Activated naive CD4-positive, alpha-beta T cell treated with anti-CD3 and anti-CD28 coated beads, Interleukin-2, amount 50 U/mL, for 16 hours (primary cell): ENCODE results near the gene BASP1.
A peak's percentile ranks its signal among the peaks of the same experiment; 100 is the strongest.

Source experiments
- DNase-seq: peaks from one replicate; pipeline ENCODE4 v3.0.0-alpha.2; 2020

The BASP1 gene

DNA sequence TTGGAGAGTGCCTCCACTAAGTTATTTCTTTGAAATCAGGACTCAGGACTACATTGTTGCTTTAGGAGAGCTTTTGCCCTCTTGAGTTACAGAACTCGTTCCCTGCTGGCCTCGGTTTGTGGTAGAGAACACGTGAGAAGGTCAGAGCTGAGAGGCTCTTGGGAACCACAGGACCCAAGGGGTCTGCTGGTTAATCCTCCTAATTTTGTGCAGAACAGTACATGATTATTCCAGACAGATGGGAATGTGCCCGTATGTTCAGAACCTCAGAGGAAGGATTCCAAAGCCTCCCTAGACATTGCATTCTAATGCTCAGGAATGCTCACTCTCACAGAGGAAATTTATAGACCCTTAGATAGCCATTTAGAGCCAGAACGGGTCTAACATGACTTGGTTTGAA lies 25.2 kb upstream of the BASP1 start:
- DNase-seq: no peak

DNA sequence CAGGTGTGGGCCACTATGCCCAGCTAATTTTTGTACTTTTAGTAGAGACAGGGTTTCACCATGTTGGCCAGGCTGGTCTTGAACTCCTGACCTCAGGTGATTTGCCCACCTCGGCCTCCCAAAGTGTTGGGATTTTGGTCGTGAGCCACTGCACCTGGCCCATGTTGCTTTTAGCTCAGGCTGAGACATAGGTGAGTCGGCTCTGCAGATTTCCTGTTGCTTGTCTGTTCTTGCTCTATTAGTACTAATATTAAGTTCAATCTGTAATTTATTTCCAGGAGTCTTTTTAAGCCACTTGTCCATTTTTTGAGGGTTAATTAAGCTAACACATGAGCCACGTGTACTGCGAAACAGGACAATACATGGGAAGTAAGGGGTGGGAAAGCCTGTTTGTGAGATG lies 21.4 kb upstream of the BASP1 start:
- no peak for DNase-seq

DNA sequence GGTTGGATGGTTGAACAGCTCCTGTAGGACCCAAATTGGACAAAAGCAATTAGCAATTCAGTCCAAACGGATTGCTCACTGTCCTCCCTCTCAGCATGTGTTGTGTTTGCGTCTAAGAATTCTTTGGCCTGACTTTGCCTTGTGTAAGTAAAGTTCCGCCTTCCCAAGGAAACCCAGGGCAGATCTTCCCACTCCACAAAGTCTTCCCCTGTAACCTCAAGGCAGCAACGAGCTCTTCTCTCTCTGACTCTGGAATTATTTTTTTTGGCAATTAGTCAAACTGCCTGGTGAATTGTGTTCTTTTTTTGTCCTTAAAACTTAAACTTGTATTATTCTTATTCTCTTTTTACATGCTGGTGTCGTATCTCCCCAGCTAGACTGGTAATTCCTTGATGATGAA lies 20.7 kb upstream of the BASP1 start:
- DNase-seq: no peak

DNA sequence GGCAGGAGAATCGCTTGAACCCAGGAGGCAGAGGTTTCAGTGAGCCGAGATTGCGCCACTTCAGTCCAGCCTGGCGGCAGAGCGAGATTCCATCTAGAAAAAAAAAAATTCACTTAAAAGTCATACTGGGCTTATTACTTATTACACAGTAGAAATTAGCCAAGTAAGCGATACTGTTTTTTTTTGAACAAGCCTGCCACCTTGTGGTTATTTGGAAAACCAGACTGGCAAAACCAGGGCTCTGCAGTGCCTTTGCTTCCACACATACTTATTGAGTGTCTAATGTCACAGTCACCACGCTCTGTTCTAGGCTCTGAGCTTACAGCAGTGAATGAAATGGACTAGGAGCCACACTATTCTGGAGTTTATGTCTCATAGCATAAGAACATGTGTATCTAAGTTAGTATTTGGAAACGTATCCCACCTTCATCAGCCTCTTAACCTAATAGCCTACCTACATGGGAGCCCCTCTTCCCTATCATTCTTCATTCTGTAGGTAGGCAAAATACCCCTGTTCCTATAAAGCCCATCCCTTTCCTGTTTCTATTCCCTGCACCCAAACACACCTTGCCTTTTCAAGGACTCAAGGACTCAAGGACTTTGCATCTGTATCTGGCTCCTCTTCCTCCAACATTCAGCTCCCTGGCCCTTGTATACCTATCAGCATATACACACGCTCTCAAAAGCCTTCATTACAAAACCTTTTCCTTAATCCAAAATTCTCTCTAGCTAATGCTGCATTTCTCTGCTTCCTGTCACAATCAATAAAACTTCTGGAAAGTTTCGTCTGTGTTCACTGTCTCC lies 13.9 kb upstream of the BASP1 start:
- DNase-seq: no peak

DNA sequence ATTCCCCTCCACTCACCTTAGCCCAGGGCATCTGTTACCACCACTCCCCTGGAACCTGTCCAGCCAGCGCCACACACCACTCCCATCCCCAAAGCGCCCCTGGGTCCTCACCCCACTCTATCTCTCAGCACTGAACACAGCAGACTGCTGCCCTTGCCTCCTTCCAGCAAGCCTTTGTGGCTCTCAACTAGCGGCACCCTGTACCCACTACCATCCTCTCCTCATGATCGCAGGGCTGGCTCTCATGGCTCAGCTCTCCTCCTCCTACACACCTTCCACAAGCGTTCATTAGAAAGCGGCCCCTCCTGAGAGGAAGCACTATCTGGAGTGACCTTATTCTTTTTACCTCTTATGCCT lies 13.3 kb upstream of the BASP1 start:
- DNase-seq: no peak

DNA sequence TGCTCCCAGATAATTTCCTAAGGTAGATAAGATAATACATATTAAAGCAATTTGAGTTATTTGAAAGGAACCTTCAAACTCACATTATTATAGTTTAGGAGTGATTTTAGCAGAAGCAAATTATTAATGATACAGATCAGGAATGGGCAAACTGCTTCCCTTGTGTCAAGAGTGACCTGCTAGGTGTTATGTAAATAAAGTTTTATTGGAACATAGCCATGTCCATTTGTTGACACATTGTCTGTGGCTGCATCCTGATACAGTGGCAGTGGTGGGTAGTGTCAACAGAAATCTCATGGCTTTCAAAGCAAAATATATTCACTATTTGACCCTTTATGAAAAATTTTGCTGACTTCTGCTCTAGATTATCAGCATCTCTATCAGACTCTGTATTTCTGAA lies 11.4 kb upstream of the BASP1 start:
- DNase-seq: no peak

DNA sequence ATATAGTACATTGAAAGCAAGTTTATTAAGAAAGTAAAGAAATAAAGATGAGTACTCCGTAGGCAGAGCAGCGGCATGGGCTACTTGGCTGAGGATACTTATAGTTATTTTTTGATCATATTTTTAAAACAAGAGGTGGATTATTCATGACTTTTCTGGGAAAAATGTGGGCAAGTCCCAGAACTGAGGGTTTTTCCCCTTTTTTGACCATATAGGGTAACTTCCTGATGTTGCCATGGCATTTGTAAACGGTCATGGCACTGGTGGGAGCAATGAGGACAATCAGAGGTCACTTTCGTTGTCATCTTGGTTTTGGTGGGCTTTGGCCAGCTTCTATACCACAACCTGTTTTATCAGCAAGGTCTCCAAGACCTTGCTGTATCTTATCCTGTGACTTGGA lies 5.2 kb upstream of the BASP1 start:
- no peak for DNase-seq

DNA sequence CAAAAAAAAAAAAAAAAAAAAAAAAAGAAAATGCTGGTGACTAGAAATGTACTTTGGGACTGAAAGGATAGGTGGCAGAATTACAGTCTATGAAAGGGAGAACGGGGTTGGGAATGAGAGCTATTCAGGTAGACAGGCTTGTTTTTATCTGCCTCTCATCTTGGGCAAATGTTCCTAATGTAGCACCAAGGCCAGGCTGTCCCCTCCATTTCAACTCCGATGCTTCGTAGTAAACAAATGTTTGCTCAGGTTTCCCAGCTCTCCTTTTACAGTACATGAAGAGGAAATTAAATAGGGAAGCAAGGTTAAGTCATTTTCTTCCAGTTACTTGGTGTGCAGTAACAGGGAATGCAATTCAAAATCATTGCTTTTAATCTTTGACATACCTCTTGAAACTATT lies 4.4 kb upstream of the BASP1 start:
- DNase-seq: no peak

DNA sequence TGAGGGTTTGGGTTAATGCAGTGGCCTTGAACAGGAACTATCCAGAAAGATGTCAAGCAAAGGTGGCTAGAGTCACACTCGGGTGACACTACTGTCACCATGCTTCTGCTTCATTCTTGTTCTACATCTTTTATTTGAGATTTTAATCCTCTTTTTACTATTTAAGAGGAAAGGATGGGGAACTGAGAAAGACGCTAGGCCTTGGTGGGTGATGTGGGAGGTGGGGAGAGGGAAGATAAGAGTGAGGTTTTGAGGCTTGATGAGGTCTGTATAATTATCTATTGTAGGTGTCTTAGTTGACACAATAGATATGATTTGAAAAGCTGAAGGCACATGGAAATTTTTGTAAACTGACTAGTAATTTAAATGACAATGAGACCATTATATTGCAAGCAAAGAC lies 3.5 kb upstream of the BASP1 start:
- no peak for DNase-seq

DNA sequence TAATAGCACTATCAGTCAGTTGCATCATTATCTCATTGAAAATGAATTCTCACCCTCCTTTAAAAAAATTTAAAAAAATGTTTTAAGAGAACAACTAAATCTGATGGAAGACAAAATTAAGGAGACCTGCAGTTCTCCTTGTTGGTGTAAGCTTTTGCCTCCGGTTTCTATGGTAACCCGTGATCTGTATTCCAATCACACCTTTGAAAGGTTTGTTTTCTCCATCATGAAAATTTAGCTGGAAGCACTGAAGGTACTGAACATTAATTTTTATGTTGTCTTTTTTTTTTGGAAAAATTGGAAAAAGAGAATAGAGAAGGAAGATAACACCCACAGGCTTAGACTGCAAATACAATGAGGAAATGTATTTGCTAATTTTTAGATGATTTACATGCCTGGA lies 2.5 kb upstream of the BASP1 start:
- no peak for DNase-seq

DNA sequence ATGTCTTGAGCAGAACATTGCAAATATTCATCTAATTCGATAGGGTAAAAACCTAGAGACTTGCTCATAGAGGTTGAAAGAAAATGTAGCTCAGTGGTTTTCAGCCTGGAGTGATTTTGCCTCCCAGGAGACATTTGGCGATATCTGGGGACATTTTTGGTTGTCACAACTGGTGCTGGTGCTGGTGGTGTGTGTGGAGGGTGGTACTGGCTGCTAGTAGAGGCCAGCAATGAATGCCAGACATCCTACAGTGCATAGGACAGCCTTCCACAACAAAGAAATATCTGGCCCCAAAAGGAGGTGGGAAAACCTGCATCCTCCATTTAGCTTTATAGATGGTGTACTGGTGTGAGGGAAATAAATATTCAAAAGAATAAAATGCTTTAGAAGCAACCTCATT lies 2.1 kb upstream of the BASP1 start:
- DNase-seq: no peak

DNA sequence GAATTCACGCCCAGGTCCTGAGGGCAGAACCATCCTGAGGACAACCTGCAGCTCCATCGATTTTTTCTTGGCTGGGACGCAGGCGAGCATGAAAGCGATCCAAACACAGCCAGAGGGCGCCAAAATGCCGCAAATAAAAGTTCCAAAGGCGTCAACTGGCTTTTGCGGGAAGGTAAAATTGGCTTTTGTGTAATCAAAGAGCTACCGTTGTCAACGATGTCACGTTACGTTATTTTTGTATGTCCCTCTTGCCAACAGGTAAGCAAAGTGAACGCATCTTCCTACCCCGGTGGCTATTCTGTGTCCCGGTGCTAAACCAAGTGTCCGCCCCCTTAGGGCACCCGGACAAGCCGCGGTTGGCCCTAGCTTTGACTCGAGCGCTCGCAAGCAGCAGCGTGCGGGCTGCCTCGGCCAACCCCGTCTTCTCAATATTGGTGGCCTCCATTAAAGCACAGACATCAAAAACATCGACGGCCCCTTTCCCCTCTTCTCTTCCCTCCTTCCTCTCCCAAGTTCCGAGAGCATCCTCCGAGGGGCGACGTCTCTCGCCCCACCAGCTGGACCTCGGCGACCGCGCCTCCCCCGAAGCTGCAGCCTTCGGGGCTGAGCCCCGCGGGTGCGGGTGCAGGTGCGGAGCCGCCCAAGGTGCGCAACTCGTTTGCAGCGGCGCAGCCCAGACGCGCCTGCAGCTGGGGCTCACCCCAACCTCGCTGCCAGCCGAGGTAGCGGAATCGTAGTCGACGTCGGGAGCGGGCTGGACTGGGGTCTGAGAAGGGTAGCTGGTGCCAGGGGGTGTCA lies 1.1 kb upstream of the BASP1 start:
- DNase-seq: peak; percentile 29

DNA sequence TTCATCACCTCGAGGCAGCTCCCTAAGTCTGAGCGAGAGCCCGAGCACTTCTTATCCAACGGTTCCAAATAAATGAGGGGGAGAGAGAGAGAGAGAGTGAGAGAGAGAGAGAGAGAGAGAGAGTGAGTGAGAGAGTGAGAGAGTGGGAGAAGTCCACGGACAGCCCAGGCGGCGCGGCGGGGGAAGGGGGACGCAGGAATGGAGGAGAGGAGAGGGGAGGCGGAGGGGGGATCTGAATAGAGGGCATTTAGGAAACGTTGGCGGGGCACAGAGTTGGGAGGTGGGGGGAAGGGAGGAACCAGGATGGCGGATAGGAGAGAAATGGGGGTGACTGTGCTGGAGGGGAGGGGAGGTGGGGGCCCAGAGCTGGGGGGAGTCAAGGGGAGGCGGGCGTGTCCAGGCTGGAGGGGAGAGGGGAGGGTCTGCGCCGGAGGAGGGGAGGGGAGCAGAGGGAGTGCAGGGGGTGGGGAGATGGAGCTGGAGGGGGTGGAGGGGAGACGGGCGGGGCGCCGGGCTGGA lies 398 bp upstream of the BASP1 start:
- DNase-seq: no peak

DNA sequence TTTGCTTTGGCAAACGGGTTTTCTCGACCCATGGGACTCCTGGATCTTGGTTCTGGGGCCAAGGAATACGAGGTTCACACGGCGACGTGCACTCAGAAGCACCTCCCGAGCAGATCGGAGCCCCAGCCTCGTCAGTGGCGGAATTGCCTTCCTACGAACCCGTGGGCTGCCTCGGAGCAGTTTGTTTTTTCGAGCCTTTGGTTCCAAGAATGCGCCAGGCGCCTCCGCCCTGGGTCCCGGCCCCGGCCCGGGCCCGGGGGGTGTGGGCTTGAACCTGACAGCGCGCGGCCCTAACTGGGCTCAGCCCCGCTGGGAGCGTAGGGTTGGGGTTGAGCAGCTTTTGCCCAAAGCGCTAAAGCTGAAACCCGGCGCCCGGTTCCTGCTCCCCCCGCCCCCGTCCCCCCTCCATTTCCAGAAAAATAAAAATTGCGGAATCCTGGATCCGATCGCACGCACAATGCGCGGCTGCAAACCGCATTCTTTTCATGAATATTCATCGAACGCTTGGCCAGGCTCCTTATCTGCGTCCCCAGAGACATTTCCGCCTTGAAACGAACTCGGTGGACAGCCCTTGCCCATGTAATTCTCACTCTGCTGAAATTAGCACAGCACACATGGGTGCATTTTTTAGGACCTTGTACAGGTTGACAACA lies 1.0 kb downstream of the BASP1 start:
- no peak for DNase-seq

DNA sequence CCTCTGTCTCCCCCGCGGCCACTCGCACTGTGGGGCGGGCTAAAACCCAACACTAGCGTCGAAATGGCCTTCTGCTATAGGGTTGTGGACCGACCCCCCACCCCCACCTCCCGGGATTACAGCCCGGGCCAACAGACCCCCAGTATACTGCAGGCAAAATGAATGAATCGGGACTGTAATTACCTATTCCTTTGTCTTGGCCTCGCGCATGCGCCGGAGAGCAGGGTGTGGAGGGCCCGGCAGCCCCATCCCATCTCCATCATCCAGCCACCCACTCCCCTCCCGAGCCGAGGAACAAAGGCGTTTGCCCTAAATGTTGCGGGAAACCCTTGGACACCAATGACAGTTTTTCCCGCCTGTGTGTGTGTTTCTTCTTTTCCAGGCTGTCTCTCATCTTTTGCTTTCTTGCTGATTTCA lies 1.6 kb downstream of the BASP1 start:
- DNase-seq: no peak

DNA sequence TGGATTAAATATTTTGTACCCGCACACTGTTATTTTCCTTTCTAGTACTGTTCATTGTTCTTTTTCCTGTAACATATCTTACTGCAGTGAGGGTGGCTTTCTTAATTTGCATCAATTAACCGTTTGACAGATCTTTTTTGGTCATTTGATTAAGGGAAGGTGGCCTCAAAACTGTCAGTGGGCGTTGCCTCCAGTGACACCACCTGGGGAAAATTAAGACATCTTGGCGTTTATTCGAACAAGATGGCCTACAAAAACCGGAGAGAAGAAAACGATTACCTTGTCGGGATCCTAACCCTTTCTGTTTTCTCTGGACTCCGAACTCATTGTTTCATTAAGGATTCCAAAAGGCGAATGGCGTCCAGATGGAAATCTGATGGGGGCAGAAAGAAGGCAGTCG lies 2.0 kb downstream of the BASP1 start:
- DNase-seq: no peak

DNA sequence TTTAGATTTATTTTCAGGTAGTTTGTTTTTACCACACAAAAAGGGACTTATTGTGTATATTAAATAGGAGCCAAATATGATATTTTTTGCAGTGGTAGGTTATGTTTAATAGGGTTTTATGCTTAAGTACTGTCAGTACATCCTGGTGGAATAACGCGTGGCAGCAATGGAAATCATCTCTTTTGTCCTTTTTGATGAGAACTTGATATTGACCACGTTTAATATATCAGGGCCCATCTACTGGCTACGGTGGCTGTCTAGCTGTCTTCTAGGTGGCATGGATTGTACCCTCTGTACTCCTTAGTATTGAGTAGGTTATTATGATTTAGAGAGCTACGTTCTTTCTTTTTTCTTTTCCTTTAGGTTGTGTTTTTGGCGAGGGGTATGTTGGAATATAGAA lies 2.6 kb downstream of the BASP1 start:
- DNase-seq: no peak

DNA sequence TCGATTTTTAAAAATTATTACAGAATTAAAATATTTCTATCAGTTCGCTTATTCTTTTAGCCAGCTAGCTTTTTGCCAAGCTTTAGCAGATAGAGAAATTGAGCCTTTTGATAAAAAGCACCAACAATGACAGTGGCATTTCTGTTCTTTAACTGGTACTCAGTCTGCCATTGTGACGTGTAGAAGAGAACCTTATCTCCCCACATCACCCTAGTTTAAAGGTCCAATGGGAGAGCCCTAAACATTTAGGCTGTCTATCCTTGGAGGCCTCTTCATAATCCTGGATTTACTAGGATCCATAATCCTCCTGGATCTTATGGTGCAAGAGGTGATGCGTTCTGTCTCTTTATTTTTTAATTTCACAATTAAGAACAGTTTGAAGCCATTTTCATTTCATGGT lies 3.0 kb downstream of the BASP1 start:
- no peak for DNase-seq

DNA sequence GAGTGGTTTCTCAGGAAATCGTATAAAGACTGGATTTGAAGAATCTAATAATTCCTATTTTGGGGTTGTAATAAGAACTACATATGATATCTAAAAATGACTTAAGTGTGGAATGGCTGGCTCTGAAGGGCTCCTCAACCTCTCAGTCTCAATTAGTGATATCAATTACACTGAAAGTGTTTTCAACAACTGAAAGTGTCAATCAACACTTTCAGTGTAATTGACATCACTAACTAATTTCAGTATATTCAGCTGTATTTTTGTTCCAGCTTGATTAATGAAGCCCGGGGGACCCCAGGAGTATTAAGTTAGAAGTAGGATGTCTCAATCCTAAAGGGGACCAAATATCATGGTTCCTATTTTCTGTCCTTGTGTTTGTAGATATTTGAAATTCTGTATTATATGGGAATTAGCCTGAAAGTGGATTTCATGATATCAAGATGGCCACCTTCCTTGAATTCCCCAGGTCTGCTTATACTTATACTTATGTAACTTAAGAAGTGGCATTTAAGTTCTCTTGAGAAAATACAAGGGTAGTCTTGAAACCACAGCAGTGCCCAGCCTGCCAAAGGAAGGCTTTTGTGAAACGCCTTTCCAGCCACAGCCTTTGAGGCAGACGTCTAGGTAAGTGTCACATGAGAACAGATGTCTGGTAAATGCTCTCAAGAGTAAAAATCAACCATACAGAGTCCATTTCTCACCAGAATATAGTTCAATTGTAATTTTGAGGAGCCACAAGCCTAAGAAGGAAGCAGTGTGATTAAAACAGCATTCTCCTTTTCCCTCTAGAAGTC lies 4.6 kb downstream of the BASP1 start:
- no peak for DNase-seq

DNA sequence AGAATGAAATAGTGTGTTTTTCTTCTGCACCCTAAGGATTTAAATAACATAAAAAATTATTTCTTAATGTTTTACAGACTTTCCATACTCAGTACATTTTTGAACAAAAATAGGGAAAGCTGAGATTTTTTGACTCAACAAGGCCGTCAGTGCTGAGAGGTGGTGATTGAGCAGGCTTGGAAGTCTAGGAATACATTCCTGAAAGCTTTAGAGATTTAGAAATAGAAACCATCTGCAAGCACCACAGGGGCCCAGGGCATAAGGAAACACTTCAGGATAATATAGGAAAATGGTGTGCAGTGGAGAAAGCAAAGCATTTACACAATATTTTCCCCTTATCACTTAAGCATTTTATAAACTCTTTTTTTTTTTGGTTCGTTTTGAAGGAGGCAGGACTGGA lies 5.2 kb downstream of the BASP1 start:
- no peak for DNase-seq

DNA sequence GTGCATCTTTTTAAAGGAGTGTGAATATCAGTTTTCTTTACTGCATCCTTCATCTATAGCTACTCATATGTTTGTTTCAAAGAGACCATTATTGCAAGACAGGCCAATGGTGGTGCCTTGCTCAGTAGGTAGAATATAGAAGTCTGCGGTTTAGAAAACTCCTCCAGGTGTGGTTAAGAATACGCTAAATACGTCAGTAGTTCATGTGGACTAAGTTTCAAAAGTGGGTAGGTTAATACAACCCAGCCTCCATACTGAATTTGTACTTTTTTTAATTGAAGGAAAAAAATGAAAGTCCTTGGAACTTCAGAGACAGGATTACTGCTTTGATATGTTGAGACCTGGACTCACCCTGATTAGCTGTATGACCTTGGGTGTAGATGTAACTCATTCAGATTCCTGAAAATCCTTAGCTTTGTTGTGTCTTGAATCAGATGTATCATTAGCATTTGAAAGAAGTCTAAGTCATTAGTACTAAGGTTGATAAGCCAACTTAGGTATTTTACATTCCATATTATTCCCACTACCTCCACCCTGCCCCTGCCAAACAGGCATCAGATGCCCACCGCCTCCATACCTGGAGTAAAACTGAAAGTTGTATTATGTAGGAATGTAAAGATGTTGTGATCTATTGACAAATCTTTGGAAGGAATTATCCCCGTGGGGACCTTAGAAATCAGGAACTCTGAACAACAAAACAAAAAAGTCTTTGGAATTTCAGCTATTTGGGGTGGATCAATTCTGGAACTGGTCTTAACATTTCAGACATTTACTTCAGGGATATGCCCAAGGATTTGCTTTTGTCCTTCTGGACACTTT lies 6.1 kb downstream of the BASP1 start:
- DNase-seq: no peak

DNA sequence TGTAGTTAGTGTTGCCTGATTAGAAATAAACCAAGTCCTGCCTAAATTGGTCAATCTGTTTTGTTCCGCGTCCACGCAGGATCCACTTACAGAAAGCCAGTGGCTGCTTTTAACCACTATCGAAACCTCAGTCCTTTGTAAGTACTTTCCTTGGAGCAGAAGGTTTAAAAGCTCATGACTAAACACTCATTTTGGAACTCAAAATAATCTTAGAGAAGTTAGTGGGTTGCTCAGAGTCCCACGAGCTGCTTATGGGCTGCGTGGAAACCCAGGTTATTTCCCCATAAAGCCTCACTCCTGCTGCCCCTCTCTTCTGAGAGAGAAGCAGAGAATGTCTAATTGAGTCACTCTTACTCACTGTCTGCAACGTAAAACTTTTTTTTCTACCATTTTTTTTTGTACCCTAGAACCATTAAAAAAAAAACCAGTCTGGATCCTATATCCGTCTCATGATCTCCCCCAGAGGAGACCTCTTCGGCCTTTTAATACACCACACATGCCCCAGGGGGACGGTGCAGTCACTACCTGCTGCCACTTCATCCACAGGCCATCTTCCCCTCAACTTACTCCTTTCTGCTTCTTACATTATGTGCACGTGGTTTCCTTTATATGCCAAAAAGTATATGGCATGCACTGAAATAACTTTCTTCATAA lies 7.6 kb downstream of the BASP1 start:
- DNase-seq: no peak
